Stimulated activated naive CD8-positive, alpha-beta T cell treated with anti-CD3 and anti-CD28 coated beads, Interleukin-15, Interleukin-2, amounts not matched to agents 100 ng/mL and 50 ng/mL, for 24 hours (primary cell): Measurements from ENCODE around the gene DGCR6L.
A peak's percentile ranks its signal among the peaks of the same experiment; 100 is the strongest.
"Not testable (repeated sequence)": the region's sequence is repeated elsewhere in the genome, so short reads cannot be mapped to it uniquely, and the experiment has no call there.

Experiments
- H3K27ac Mint-ChIP-seq: one replicate; pipeline ENCODE4 v1.8.0; 2021; ENCODE audit warnings: mild to moderate bottlenecking, mixed read lengths
- H3K27me3 Mint-ChIP-seq: one replicate; pipeline ENCODE4 v1.8.0; 2021; ENCODE audit warnings: mixed read lengths
- H3K36me3 Mint-ChIP-seq: one replicate; pipeline ENCODE4 v1.8.0; 2021; ENCODE audit warnings: low read depth, mixed read lengths
- H3K4me1 Mint-ChIP-seq: one replicate; pipeline ENCODE4 v1.8.0; 2021; ENCODE audit warnings: low read depth, mixed read lengths
- H3K4me3 Mint-ChIP-seq: one replicate; pipeline ENCODE4 v1.8.0; 2021; ENCODE audit warnings: mild to moderate bottlenecking, mixed read lengths
- H3K9me3 Mint-ChIP-seq: one replicate; pipeline ENCODE4 v1.8.0; 2021; ENCODE audit warnings: mixed read lengths

Gene DGCR6L

DNA sequence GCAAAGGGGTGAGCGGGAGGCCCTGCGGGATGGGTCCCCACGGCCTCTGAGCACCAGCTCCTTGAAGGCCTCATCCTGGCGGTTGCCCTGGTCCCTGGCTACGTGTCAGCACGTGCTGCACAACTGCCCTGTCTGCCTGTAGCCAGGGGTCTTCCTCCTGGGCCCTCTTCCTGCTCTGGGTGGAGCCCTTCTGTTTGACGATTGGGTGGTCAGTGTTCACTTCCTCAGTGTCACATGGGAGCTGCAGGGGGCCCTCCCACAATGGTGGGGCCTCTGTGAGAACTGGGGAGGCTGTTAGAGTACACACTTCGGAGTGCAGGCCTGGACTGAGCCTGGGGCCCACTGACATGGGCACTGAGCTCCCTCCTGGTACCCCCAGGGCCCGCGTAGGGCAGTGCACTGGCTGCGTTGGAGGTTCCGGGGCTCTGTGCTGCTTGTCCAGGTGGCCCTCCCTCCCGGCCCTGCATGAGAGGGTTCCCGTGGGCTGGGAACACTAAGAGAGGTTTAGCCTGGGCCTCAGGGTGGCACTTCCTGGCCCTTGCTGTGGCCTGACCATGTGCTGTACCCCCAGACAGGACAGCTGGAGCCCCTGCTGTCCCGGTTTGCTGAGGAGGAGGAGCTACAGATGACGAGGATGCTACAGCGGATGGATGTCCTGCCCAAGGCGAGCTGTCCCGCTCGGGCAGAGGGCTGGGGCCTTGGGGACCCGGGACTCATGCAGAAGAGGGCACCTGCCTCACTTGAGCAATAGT is 13.8 kb downstream of the DGCR6L start:
- Mint-ChIP-seq H3K4me1 (peaks cover 5% of the 10 kb centered on the region), H3K27ac (peak overlapping the region; percentile 40), H3K36me3 (no peaks in the 10 kb centered on the region), H3K4me3 (no peak overlapping the region), H3K27me3 (no peaks in the 10 kb centered on the region), H3K9me3 (no peaks in the 10 kb centered on the region)

DNA sequence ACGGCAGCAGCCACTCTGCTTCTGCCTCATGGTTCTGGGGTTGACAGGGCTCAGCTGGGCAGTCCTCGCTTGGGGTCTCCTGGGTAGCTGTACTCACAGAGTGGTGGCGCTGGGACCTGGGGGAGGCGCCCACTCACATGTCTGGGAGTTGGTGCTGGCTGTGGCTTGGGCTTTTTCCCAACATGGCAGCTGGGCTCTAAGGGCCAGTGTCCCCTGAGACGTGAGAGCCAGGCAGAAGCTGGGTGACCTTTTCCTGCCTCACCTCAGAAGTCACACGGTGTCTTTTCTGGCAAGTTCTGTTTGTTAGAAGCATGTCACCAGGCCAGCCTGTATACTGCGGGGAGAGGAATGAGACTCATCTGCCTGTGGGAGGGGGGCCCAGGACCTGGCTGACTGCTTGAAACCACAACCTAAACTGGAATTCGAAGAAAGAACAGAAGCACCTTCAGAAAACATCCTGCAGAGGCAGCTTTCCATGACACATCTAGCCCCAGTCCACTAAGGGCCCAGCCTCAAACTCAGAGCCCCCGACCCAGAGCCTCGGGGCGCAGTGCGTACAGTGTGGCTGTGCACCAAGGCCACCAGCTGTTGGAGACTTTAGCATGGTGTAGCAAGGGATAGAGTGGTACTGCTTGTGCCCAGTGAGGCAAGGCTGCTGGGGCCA is 14.5 kb downstream of the DGCR6L start:
- H3K27ac Mint-ChIP-seq, H3K9me3 Mint-ChIP-seq, H3K27me3 Mint-ChIP-seq, H3K36me3 Mint-ChIP-seq, H3K4me1 Mint-ChIP-seq, H3K4me3 Mint-ChIP-seq: not testable (repeated sequence)

DNA sequence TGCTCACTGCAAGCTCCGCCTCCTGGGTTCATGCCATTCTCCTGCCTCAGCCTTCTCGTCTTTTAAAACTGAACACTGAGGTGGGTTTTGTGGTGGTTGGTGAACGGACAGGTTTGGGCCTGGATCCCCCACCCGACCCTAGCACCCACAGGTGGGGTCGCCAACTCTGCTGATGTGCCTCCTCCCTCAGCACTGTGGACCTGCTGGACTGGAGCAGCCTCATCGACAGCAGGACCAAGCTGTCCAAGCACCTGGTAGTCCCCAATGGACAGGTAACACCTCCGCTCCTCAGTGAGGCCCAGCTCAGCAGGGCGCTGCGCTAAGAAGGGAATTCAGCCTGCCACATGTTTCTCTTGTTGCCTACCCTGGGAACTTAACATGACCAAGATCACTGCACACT is 15.2 kb downstream of the DGCR6L start:
- no peaks in the 10 kb centered on the region for H3K36me3 Mint-ChIP-seq
- no peak overlapping the region for H3K4me3 Mint-ChIP-seq
- H3K9me3 Mint-ChIP-seq = no peaks in the 10 kb centered on the region
- no peak overlapping the region for H3K27ac Mint-ChIP-seq
- H3K4me1 Mint-ChIP-seq = peaks cover 5% of the 10 kb centered on the region
- peaks cover 5% of the 10 kb centered on the region for H3K27me3 Mint-ChIP-seq

DNA sequence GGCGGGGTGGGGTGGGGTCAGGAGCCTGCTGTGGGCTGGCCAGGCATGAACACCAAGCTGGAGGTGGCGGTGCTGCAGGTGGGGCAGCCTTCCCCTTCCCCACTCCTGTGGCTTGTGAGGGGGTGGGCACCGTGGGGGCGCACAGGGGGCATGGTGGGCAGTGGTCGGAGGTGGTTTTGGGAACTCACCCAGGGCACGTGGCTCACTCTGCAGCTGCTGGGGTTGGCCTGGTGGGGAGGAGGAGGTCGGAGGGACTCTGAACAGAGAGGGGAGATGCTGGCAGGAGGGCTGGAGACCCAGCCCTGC is 16.7 kb downstream of the DGCR6L start:
- H3K27ac Mint-ChIP-seq, H3K9me3 Mint-ChIP-seq, H3K27me3 Mint-ChIP-seq, H3K4me3 Mint-ChIP-seq, H3K36me3 Mint-ChIP-seq, H3K4me1 Mint-ChIP-seq: not testable (repeated sequence)

DNA sequence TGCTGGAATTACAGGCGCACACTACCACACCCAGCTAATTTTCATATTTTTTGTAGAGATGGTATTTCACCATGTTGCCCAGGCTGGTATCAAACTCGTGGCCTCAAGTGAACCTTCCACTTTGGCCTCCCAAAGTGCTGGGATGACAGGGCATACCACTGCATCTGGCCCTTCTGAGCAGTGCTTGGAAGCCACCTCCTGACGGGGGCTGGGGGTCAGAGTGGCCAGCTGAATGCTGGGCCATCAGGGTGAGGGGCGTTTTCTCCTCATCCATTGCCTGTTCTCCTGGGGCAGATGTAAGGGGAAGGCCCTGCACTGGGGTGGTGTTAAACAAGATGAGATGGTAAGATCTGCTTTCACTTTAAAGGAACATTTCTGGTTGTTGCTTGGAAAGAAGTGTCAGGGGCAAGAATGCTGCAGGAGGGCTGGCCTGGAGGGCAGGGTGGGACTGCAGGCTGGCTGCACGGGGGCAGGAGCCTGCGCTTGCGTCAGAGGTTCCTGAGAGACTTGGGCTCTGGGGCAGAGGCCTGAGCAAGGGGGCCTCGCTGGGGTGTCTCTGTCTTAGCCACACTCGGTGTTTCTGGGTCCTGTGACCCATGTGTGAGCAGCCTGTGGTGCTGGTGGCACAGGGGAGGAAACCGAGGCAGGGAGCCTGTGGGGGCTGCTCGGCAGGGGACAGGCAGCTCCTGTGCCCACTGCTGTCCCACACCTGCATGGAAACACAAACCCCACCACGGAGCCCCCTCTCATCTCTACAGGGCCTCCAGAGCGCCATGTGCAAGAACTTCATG is 17.2 kb downstream of the DGCR6L start:
- Mint-ChIP-seq H3K4me1 (peaks cover 5% of the 10 kb centered on the region), H3K4me3 (no peak overlapping the region)

DNA sequence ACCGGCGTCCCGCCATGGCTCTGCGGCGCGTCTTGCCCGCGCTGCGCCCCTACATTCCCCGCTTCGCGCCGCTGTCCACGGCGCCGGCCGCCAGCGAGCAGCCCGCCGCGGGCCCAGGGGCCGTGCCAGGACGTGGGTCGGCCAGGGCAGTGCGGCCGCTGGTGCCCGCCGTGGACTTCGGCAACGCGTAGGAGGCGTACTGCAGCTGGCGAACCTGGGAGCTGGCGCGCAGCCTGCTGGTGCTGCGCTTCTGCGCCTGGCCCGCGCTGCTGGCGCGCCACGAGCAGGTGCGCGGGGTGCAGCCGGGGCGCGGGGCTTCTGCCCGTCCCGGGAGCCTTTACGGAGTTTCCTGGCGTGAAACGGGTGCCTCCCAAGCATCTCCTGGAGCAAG is 20.1 kb downstream of the DGCR6L start:
- Mint-ChIP-seq H3K27me3 (peaks cover 5% of the 10 kb centered on the region), H3K4me3 (peak overlapping the region; percentile 62), H3K27ac (no peak overlapping the region), H3K9me3 (no peaks in the 10 kb centered on the region), H3K4me1 (no peaks in the 10 kb centered on the region), H3K36me3 (no peaks in the 10 kb centered on the region)

More for the DNA sequence above, 17.2 kb downstream of the DGCR6L start:
- Mint-ChIP-seq H3K27me3 (peaks cover 5% of the 10 kb centered on the region), H3K27ac (no peak overlapping the region), H3K36me3 (no peaks in the 10 kb centered on the region), H3K9me3 (no peaks in the 10 kb centered on the region)

DNA sequence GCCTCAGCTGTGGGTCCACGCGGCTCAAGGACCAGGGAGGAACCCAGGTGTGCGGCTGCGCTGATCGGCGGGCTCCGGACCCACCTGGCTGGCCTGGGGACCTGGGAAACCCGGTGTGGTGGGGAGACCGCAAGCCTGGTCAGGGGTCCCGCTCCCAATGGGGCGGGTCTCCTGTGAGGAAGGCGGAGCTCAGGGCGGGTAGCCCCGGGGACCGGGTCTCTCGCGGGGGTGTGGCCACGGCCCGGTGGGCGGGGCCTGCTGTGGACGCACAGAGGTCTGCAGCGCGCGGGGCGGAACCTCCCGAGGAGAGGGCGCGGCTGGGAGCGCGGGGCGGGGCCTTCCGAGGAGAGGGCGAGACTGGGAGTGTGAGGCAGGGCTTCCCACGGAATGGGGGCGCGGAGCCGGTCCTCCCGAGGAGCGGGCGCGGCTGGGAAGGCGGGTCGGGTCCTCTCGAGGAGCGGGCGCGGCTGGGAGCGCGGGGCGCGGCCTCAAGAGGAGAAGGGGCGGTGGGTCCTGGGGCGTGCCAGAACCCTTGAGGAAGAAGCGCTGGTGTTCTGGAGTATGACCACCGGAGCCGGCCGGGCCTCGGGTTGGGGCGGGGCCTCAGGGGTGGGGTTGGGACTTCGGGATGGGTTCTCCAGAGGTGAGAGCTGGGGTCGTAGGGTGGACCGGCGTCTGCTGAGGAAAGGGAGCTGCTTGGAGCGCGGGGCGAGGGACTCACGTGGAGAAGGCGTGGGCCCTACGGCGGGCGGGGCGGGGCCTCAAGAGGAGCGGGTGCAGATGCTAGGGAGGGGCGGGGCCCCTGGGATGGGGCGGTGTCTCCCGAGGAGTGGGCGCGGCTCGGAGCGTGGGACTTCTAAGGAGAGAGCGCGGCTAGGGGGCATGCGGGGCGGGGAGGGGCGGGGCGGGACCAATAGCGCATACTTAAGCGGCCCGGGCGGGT is 20.8 kb downstream of the DGCR6L start:
- Mint-ChIP-seq H3K27ac (no peak overlapping the region), H3K9me3 (no peaks in the 10 kb centered on the region), H3K36me3 (no peaks in the 10 kb centered on the region), H3K4me3 (peak overlapping the region; percentile 75), H3K4me1 (no peaks in the 10 kb centered on the region), H3K27me3 (peaks cover 5% of the 10 kb centered on the region)

DNA sequence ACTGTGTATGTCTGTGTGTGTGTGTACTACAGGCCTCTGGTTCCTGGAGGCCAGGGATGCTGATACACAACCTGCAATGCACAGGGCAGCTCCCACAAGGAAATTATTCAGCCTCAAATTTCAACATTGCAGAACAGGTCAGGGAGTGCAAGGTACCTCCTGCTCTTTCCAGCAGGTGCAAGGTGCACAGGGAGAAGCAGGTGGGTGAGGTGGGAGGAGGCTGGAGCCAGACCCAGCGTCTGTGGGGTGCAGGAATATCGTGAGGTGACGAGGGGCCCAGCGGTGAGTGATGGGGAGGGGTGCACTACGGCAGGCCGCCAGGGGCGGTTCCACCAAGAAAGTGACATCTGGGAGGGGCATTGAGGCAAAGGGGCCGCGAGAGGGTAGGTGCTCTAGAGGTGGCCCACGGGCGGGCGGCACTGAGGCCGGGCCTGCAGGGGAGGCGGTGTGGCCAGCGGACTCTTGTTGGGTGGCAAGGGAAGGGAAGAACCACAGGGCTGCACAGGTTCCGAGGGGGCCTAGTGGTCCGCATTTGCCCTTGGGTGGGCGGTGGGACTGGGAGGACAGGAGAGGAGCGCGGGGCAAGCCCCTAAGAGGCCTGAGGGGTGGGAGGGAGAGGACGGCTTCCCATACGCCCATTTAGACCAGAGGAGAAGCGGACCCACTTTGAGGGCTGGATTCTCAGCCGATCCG is 21.6 kb downstream of the DGCR6L start:
- no peak overlapping the region for H3K27ac Mint-ChIP-seq
- no peaks in the 10 kb centered on the region for H3K4me1 Mint-ChIP-seq
- H3K36me3 Mint-ChIP-seq = no peaks in the 10 kb centered on the region

DNA sequence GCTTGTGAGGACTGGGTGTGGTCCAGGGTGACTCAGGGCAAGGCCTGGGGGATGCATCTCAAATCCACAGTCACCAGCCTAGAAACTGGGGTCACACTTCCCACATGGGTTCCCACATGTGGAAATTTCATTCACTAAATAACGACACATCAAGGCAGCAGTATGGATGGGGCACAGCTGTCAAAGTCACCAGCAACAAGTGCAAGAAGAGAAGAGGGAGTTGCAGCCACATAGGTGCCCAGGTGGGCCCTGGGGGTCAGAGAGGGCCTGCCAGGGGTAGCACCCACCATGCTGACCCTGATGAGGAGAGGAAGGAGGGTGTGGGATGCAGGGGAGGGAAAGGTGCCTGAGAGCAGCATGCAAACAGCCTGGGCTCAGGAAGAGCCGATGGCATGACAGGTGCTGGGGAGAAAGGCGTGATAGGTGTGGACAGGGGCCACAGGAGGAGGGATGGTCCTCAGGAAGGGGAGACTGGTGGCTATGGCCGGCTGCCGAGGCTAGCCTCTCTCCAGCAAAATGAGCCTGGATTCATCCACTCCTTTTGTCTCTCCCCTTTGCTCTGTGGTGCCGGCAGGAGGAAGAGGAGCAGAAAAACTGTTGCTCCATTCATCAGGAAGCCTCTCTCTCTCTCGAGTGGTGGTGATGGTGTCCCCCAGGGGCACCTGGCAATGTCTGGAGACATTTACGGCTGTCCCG is 22.3 kb downstream of the DGCR6L start:
- Mint-ChIP-seq H3K4me1 (no peaks in the 10 kb centered on the region), H3K27ac (no peak overlapping the region), H3K27me3 (peaks cover 5% of the 10 kb centered on the region), H3K36me3 (no peaks in the 10 kb centered on the region), H3K4me3 (peak overlapping the region; percentile 75), H3K9me3 (no peaks in the 10 kb centered on the region)

More for the DNA sequence above, 21.6 kb downstream of the DGCR6L start:
- Mint-ChIP-seq H3K27me3 (peaks cover 5% of the 10 kb centered on the region), H3K4me3 (peak overlapping the region; percentile 75), H3K9me3 (no peaks in the 10 kb centered on the region)

DNA sequence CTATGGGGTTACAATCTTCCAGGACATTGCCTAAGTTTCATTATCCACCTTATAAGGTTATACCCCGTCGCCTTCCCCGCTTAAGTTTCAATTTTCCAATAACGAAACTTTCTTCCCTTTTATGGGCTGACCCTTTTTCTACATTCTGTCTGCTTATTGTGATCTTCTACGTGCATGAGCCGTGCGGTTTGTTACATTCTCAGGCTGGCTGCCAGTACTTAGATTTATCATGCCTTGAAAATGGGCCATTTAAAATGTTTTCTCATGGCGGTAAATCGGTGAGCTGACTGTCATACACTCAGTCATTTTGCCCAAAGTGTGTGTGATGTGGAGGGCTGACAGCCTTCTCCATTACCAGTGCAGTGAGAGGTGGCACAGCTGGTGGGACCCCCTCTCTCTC is 23.3 kb downstream of the DGCR6L start:
- Mint-ChIP-seq H3K36me3 (no peaks in the 10 kb centered on the region), H3K9me3 (no peaks in the 10 kb centered on the region), H3K4me1 (no peaks in the 10 kb centered on the region), H3K27ac (no peak overlapping the region), H3K4me3 (no peak overlapping the region), H3K27me3 (peaks cover 5% of the 10 kb centered on the region)

DNA sequence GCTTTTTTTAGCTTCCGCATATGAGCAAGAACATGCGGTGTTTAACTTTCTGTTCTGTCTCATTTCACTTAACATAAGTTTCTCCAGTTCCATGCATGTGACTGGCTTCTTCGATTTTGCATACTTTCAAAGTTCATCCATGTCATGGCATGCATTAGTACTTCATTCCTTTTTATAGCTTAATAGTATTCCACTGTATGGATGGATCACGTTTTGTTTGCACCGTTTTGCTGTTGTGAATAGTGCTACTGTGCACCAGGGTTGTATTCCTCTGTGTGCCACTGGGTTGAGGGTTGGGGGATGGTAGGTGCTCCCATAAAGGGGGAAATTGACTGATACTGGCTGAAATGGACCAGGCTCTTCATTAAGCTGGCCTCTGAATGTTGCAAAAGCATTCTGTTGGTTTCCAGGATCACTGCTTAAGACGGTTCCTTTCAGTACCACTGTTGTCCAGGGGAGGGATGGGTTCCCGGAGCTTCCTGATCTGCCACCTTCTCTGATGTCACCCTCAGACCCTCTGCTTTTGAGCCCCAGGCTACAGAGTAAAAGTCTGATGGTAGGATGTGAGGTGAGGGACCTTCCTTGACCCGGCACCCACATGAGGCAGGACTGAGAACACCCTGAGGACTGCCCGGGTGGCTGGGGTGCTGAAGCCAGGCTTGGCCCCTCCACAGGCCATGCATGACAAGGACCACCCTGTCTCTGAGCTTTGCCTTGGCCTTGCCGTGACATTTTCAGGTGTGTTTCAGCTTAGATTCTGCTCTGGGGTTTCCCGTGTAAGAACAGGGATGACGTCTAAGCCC is 24.4 kb downstream of the DGCR6L start:
- Mint-ChIP-seq H3K9me3 (no peaks in the 10 kb centered on the region), H3K27me3 (no peaks in the 10 kb centered on the region), H3K36me3 (no peaks in the 10 kb centered on the region), H3K4me1 (no peaks in the 10 kb centered on the region), H3K27ac (no peak overlapping the region), H3K4me3 (no peak overlapping the region)

DNA sequence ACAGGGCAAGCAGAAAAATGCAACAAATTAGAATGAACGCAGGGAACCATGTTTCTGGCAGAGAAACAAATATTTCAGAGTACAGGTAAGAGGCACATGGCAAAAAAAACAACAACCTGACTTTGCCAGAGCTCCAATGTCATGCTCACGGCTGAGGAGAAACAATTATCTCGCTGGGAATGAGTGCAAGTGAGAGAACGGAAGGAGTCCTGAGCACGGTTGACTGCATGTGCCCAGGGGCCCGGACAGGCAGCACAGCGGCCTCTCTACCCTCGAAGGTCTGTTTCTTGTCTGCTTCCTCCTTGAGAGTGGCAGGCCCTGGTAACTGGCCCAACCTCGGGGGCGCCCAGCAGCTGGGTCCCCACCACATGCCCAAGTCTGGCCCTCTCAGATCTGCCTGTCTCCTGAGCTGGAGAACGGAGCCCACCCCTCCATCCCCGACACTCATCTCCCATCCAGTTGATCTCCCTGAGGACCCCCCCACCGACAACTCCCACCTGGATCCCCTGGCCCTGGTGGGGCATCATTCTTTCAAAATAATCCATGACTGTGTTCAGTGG is 27.1 kb downstream of the DGCR6L start:
- Mint-ChIP-seq H3K27me3 (no peaks in the 10 kb centered on the region), H3K4me3 (no peak overlapping the region), H3K36me3 (no peaks in the 10 kb centered on the region), H3K27ac (no peak overlapping the region), H3K4me1 (no peaks in the 10 kb centered on the region), H3K9me3 (no peaks in the 10 kb centered on the region)

DNA sequence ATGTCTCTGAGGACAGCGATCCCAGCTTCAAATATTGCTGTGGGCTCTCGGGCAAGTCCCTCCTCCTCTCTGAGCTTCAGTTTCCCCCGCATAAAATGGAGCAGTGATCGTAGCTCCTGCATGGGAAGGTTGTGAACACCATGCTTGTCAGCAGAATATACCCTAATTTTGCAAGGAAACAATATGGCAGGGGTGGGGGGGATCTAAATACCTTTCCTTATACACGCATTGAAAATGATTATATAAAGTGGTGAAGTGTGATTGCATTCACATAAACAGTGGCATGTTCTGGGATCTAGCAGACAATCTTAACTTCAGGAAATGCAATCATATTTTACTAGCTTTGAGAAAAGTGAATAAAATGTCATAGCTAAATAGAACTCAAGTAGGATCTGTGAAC is 27.8 kb downstream of the DGCR6L start:
- no peak overlapping the region for H3K4me3 Mint-ChIP-seq
- H3K4me1 Mint-ChIP-seq = no peaks in the 10 kb centered on the region
- no peaks in the 10 kb centered on the region for H3K27me3 Mint-ChIP-seq
- no peaks in the 10 kb centered on the region for H3K9me3 Mint-ChIP-seq
- H3K27ac Mint-ChIP-seq = no peak overlapping the region
- no peaks in the 10 kb centered on the region for H3K36me3 Mint-ChIP-seq
